Keratinocyte (primary cell): Measurements from ENCODE around the gene MAEL. TPM values are rescaled to one million over a fixed set of nuclear protein-coding genes. Genes with fewer than 3 reads are reported as not detected.

Experiments
- DNase-seq: peaks from one replicate; pipeline ENCODE4 v3.0.0-alpha.2; 2011; ENCODE audit warnings: low read depth, missing footprints, low spot score
- FAIRE-seq: peaks from 2 replicates; lab custom pipeline; 2011; peaks lifted over from hg19 to GRCh38; lab: Jason Lieb, UNC
- H2AFZ ChIP-seq: 2 replicates; pipeline ENCODE4 v1.6.0; 2012; ENCODE audit warnings: low read length, control low read depth, inconsistent platforms; ENCODE audit not compliant: control insufficient read depth
- H3K27ac ChIP-seq: 2 replicates; pipeline ENCODE4 v1.5.1; 2011; ENCODE audit warnings: low read length; ENCODE audit not compliant: control insufficient read depth, insufficient read depth
- H3K27me3 ChIP-seq: 3 replicates; pipeline ENCODE4 v1.6.0; 2011; ENCODE audit warnings: low read length; ENCODE audit not compliant: control insufficient read depth, insufficient read depth; ENCODE audit errors: extremely low read depth
- H3K36me3 ChIP-seq, 2 experiments: 2 replicates in 1 of 2; 3 replicates in 1 of 2; pipeline ENCODE4 v1.5.1; 2011; ENCODE audit warnings: low read length in 2 of 2, mild to moderate bottlenecking in 1 of 2; ENCODE audit not compliant: control insufficient read depth in 2 of 2, insufficient read depth in 2 of 2; ENCODE audit errors: extremely low read depth in 1 of 2
- H3K4me1 ChIP-seq: 3 replicates; pipeline ENCODE4 v1.5.1; 2011; ENCODE audit warnings: low read length; ENCODE audit not compliant: control insufficient read depth, insufficient read depth; ENCODE audit errors: extremely low read depth
- H3K4me2 ChIP-seq: 3 replicates; pipeline ENCODE4 v1.6.0; 2011; ENCODE audit warnings: low read depth, low read length; ENCODE audit not compliant: control insufficient read depth, insufficient read depth; ENCODE audit errors: extremely low read depth
- H3K4me3 ChIP-seq, 3 experiments: fragments of 200-600 bp in 1 of 3; sonication (generic) in 1 of 3; 2 replicates in 2 of 3; 3 replicates in 1 of 3; pipeline ENCODE4 v1.5.1; 2011 to 2016; ENCODE audit warnings: low read length in 3 of 3, mild to moderate bottlenecking in 3 of 3, control low read depth in 2 of 3, inconsistent platforms in 1 of 3, low read depth in 1 of 3, mixed read lengths in 1 of 3, mixed run types in 1 of 3, moderate library complexity in 1 of 3; ENCODE audit not compliant: control insufficient read depth in 2 of 3, insufficient read depth in 2 of 3; ENCODE audit errors: extremely low read depth in 1 of 3
- H3K79me2 ChIP-seq: 2 replicates; pipeline ENCODE4 v1.6.0; 2012; ENCODE audit warnings: low read length; ENCODE audit not compliant: control insufficient read depth, insufficient read depth
- H3K9ac ChIP-seq: 3 replicates; pipeline ENCODE4 v1.6.0; 2011; ENCODE audit warnings: low read length; ENCODE audit not compliant: control insufficient read depth, insufficient read depth; ENCODE audit errors: extremely low read depth
- H3K9me1 ChIP-seq: 3 replicates; pipeline ENCODE4 v1.6.0; 2011; ENCODE audit warnings: low read length; ENCODE audit not compliant: control insufficient read depth, insufficient read depth; ENCODE audit errors: extremely low read depth
- H3K9me3 ChIP-seq: 2 replicates; pipeline ENCODE4 v1.5.1; 2012; ENCODE audit warnings: low read depth, low read length; ENCODE audit not compliant: control insufficient read depth
- H4K20me1 ChIP-seq: 3 replicates; pipeline ENCODE4 v1.6.0; 2011; ENCODE audit warnings: low read length; ENCODE audit not compliant: control insufficient read depth, insufficient read depth; ENCODE audit errors: extremely low read depth
- CTCF ChIP-seq, 3 experiments: IDR thresholded peaks in 1 of 3; conservative IDR thresholded peaks in 1 of 3; optimal IDR thresholded peaks in 1 of 3; 2 replicates in 2 of 3; 3 replicates in 1 of 3; pipeline versions ENCODE3 to v1.5.1; 2011; ENCODE audit warnings: low read length in 3 of 3, mild to moderate bottlenecking in 3 of 3, moderate library complexity in 2 of 3, control low read depth in 1 of 3, inconsistent platforms in 1 of 3; ENCODE audit not compliant: insufficient read depth in 2 of 3; ENCODE audit errors: extremely low read depth in 1 of 3
- EZH2 ChIP-seq: IDR thresholded peaks from one replicate; pipeline ENCODE4 v1.6.1; 2012; ENCODE audit warnings: inconsistent platforms, mild to moderate bottlenecking, low read length, moderate library complexity
- dilution Hi-C: fragments of 300-500 bp; cut with MboI; formaldehyde crosslinking; loops from one replicate; pipeline ENCODE4 v1.7.0; 2020; ENCODE audit warnings: low sequenced_read_pairs; ENCODE audit not compliant: extremely low pct_ligation_motif_present
- polyA plus RNA-seq, 5 experiments: library from polyadenylated mRNA; depleted of rRNA in 3 of 5; stranded (reverse) in 3 of 5; stranded (forward) in 1 of 5; unstranded in 1 of 5; fragments of >200 nt; gene quantifications; 1 replicate in 1 of 5; 2 replicates in 3 of 5; 3 replicates in 1 of 5; pipeline versions ENCODE4 v1.2.1 to v1.2.3, GENCODE V29; 2011 to 2012; ENCODE audit warnings: missing spikeins in 2 of 5, low read depth in 1 of 5, low replicate concordance in 1 of 5

The MAEL gene
- polyA plus RNA-seq, 1 donor (not counting 4 experiments of a cell fraction or from before 2014, with no cell fraction given) = not detected

GRCh38 chr1:167059809-167060107 is 70.7 kb downstream of the MAEL start:
- DNase-seq (no peak), FAIRE-seq (no peak)
- Histone ChIP-seq H3K79me2 (no peaks in the 10 kb centered on the region), H3K9me3 (no peaks in the 10 kb centered on the region), H3K27ac (no peak overlapping the region), H3K27me3 (peaks cover 4% of the 10 kb centered on the region), H3K9me1 (no peaks in the 10 kb centered on the region), H3K4me2 (peak overlapping the region; percentile 64), H3K36me3 (no peaks in the 10 kb centered on the region), H3K4me3 (no peak overlapping the region), H4K20me1 (no peaks in the 10 kb centered on the region), H3K9ac (no peak overlapping the region), H2AFZ (no peak overlapping the region), H3K4me1 (peaks cover 6% of the 10 kb centered on the region)
- dilution Hi-C loops = loop anchor here (25.0 kb wide), 2 partner anchors 197 to 453 kb away; partner anchors contain the start of gene CD247
- TF ChIP-seq EZH2 = no peak
- no peak for TF ChIP-seq CTCF (optimal IDR thresholded peaks at IDR 0.05 in 1 of 3, IDR thresholded peaks at IDR 0.05 in 1 of 3, conservative IDR thresholded peaks at IDR 0.05 in 1 of 3; ENCODE audit: extremely low read depth in 1 of 3, insufficient read depth in 2 of 3, low read length in 3 of 3)

DNA sequence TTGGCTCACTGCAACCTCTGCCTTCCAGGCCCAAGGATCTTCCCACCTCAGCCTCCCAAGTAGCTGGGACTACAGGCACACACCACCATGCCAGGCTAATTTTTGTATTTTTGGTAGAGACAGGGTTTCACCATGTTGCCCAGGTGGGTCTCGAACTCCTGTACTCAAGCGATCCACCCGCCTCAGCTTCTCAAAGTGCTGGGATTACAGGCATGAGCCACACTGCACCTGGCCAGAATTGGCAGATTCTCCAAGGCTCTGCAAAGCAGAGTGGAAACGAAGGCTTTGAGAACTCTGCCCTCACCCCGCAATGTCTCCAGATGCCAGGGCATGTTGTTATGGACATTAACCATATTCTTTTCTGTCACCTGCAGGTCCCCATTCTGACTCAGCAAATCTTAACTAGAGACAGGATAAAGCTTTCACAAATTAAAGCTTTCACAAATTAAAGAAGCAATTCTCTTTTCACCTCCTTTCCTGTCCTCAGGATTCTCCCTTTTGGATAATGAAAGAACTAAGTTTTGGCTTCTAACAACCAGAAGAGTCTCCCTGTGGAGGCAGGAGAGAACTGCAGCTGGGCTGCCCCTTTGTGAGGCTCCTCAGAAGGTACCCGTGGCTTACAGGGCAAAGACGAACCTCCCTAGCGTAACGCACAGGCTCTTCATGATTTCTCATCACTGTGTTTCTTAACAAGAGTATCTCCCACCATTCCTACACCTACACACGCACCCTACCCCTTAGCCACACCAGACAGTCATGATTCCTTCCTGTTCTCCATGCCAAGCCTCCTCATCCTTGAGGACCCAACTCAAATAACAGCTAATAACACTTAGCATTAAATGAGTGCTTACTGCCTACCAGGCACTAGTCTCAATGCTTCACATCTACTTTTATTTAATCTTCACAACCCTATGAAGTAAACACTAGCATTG is 71.3 kb downstream of the MAEL start:
- Histone ChIP-seq H3K36me3 (no peaks in the 10 kb centered on the region), H4K20me1 (no peaks in the 10 kb centered on the region), H3K27me3 (peaks cover 4% of the 10 kb centered on the region), H3K9ac (no peak overlapping the region), H3K27ac (no peak overlapping the region), H3K9me3 (no peaks in the 10 kb centered on the region), H3K79me2 (no peaks in the 10 kb centered on the region), H3K4me1 (peaks cover 6% of the 10 kb centered on the region), H3K9me1 (no peaks in the 10 kb centered on the region), H3K4me3 (no peak overlapping the region), H2AFZ (no peak overlapping the region), H3K4me2 (no peak overlapping the region)
- dilution Hi-C loops = loop anchor here (25.0 kb wide), 2 partner anchors 198 to 452 kb away; partner anchors contain the start of gene CD247
- DNase-seq = no peak
- no peak for FAIRE-seq
- TF ChIP-seq CTCF (optimal IDR thresholded peaks at IDR 0.05 in 1 of 3, IDR thresholded peaks at IDR 0.05 in 1 of 3, conservative IDR thresholded peaks at IDR 0.05 in 1 of 3; ENCODE audit: extremely low read depth in 1 of 3, insufficient read depth in 2 of 3, low read length in 3 of 3) (peak; percentile 12 to 44 (median 21)), EZH2 (no peak)
